SK-N-MC (cell line): ENCODE results near the gene MLPH.

ENCODE experiments used
- DNase-seq: peaks from one replicate; pipeline ENCODE4 v3.0.0-alpha.2; 2011; ENCODE audit warnings: low read depth, low spot score
- H3K27ac ChIP-seq: fragments of 200-600 bp; sonication (generic); 2 replicates; pipeline ENCODE4 v1.5.1; 2016; ENCODE audit warnings: mixed run types
- H3K36me3 ChIP-seq: fragments of 200-600 bp; sonication (generic); 2 replicates; pipeline ENCODE4 v1.6.1; 2017; ENCODE audit warnings: antibody characterized with exemption, low read length, mixed read lengths; ENCODE audit not compliant: insufficient read depth
- H3K4me3 ChIP-seq: fragments of 200-600 bp; sonication (generic); 2 replicates; pipeline ENCODE4 v1.5.1; 2016
- H3K9ac ChIP-seq: fragments of 200-600 bp; sonication (generic); 2 replicates; pipeline ENCODE4 v1.8.0; 2017; ENCODE audit warnings: mixed run types, mixed read lengths; ENCODE audit not compliant: insufficient read length
- H3K9me3 ChIP-seq: fragments of 200-600 bp; sonication (generic); 2 replicates; pipeline ENCODE4 v1.6.1; 2017; ENCODE audit warnings: low read depth, mild to moderate bottlenecking, antibody characterized with exemption, low read length, moderate library complexity, mixed read lengths
- EZH2 ChIP-seq: fragments of 200-600 bp; sonication (generic); IDR thresholded peaks from one replicate; pipeline ENCODE4 v1.6.1; 2017; ENCODE audit warnings: antibody characterized with exemption
- FOXP2 ChIP-seq: optimal IDR thresholded peaks from 2 replicates; pipeline ENCODE3; 2011; ENCODE audit warnings: mild to moderate bottlenecking, moderate library complexity; ENCODE audit not compliant: insufficient read depth; ENCODE audit errors: extremely low read length, control extremely low read depth
- POLR2AphosphoS5 ChIP-seq: IDR thresholded peaks from 2 replicates; pipeline ENCODE4 v1.6.1; 2012; ENCODE audit warnings: mild to moderate bottlenecking, low read depth, low read length, borderline replicate concordance

Gene MLPH

GRCh38 chr2:237535385-237536082 lies 48.5 kb downstream of the MLPH start:
- H3K9ac ChIP-seq: no peak overlapping the region
- no peaks in the 10 kb centered on the region for H3K36me3 ChIP-seq
- no peak overlapping the region for H3K4me3 ChIP-seq
- DNase-seq: no peak
- no peaks in the 10 kb centered on the region for H3K9me3 ChIP-seq
- no peak overlapping the region for H3K27ac ChIP-seq
- TF ChIP-seq FOXP2: no peak
- TF ChIP-seq EZH2: no peak
- no peak for TF ChIP-seq POLR2AphosphoS5

- Histone ChIP-seq H3K9ac (no peak overlapping the region), H3K9me3 (no peaks in the 10 kb centered on the region), H3K4me3 (no peak overlapping the region), H3K36me3 (no peaks in the 10 kb centered on the region), H3K27ac (no peak overlapping the region)
- DNase-seq: no peak
- TF ChIP-seq FOXP2 (no peak), EZH2 (no peak), POLR2AphosphoS5 (no peak)
These were observed 49.0 kb downstream of the MLPH start for GRCh38 chr2:237536083-237536415.

- Histone ChIP-seq H3K36me3 (no peaks in the 10 kb centered on the region), H3K27ac (no peak overlapping the region), H3K9ac (no peak overlapping the region), H3K9me3 (no peaks in the 10 kb centered on the region), H3K4me3 (no peak overlapping the region)
- no peak for TF ChIP-seq POLR2AphosphoS5
- TF ChIP-seq EZH2: no peak
- no peak for TF ChIP-seq FOXP2
- no peak for DNase-seq
These were observed 49.6 kb downstream of the MLPH start for GRCh38 chr2:237536617-237537016.

GRCh38 chr2:237538001-237538720 lies 51.1 kb downstream of the MLPH start:
- TF ChIP-seq POLR2AphosphoS5 (no peak), FOXP2 (no peak), EZH2 (no peak)
- DNase-seq: no peak
- Histone ChIP-seq H3K27ac (no peak overlapping the region), H3K9me3 (no peaks in the 10 kb centered on the region), H3K4me3 (no peak overlapping the region), H3K36me3 (no peaks in the 10 kb centered on the region), H3K9ac (no peak overlapping the region)

GRCh38 chr2:237538901-237539300 lies 51.9 kb downstream of the MLPH start:
- Histone ChIP-seq H3K9me3 (no peaks in the 10 kb centered on the region), H3K27ac (no peak overlapping the region), H3K36me3 (no peaks in the 10 kb centered on the region), H3K9ac (no peak overlapping the region), H3K4me3 (no peak overlapping the region)
- TF ChIP-seq EZH2 (no peak), POLR2AphosphoS5 (no peak), FOXP2 (no peak)
- no peak for DNase-seq

GRCh38 chr2:237539681-237540080 lies 52.6 kb downstream of the MLPH start:
- no peak overlapping the region for H3K27ac ChIP-seq
- no peaks in the 10 kb centered on the region for H3K9me3 ChIP-seq
- H3K9ac ChIP-seq: no peak overlapping the region
- no peak for TF ChIP-seq POLR2AphosphoS5
- no peak for TF ChIP-seq EZH2
- TF ChIP-seq FOXP2: no peak
- no peak overlapping the region for H3K4me3 ChIP-seq
- DNase-seq: no peak
- no peaks in the 10 kb centered on the region for H3K36me3 ChIP-seq

- Histone ChIP-seq H3K27ac (no peak overlapping the region), H3K36me3 (no peaks in the 10 kb centered on the region), H3K4me3 (no peak overlapping the region), H3K9ac (no peak overlapping the region), H3K9me3 (no peaks in the 10 kb centered on the region)
- TF ChIP-seq POLR2AphosphoS5: no peak
- no peak for TF ChIP-seq EZH2
- no peak for TF ChIP-seq FOXP2
- no peak for DNase-seq
These were observed 53.2 kb downstream of the MLPH start for GRCh38 chr2:237540223-237540775.

- DNase-seq: no peak
- H3K27ac ChIP-seq: no peak overlapping the region
- no peak overlapping the region for H3K9ac ChIP-seq
- H3K9me3 ChIP-seq: no peaks in the 10 kb centered on the region
- TF ChIP-seq FOXP2 (no peak), EZH2 (no peak), POLR2AphosphoS5 (no peak)
- no peaks in the 10 kb centered on the region for H3K36me3 ChIP-seq
- no peak overlapping the region for H3K4me3 ChIP-seq
These were observed 53.8 kb downstream of the MLPH start for GRCh38 chr2:237540823-237541222.

- H3K27ac ChIP-seq: no peak overlapping the region
- TF ChIP-seq FOXP2 (no peak), POLR2AphosphoS5 (no peak), EZH2 (no peak)
- H3K9ac ChIP-seq: no peak overlapping the region
- H3K9me3 ChIP-seq: no peaks in the 10 kb centered on the region
- no peak overlapping the region for H3K4me3 ChIP-seq
- no peak for DNase-seq
- no peaks in the 10 kb centered on the region for H3K36me3 ChIP-seq
These were observed 54.2 kb downstream of the MLPH start for GRCh38 chr2:237541243-237541642.
